OCI-LY1 (cell line): ENCODE data around the gene DYSF.

ENCODE experiments used
- H2AFZ ChIP-seq: fragments of 200-600 bp; sonication (generic), shearing (Covaris generic); 2 replicates; pipeline ENCODE4 v1.6.0; 2014; ENCODE audit warnings: antibody characterized with exemption, mild to moderate bottlenecking, low read length
- H3F3A ChIP-seq: fragments of 200-600 bp; sonication (generic), shearing (Covaris generic); 2 replicates; pipeline ENCODE4 v1.6.0; 2014; ENCODE audit warnings: mild to moderate bottlenecking, antibody characterized with exemption, low read length, moderate library complexity; ENCODE audit not compliant: insufficient read depth
- H3K27ac ChIP-seq: fragments of 200-600 bp; sonication (generic); 2 replicates; pipeline ENCODE4 v1.5.1; 2014; ENCODE audit warnings: low read length, mixed run types, mild to moderate bottlenecking, low read depth; ENCODE audit not compliant: poor library complexity, severe bottlenecking
- H3K27me3 ChIP-seq: fragments of 200-600 bp; sonication (generic); 2 replicates; pipeline ENCODE4 v1.6.0; 2014; ENCODE audit warnings: antibody characterized with exemption, mild to moderate bottlenecking, low read length, moderate library complexity; ENCODE audit not compliant: insufficient read depth
- H3K36me3 ChIP-seq: fragments of 200-600 bp; sonication (generic); 2 replicates; pipeline ENCODE4 v1.6.1; 2014; ENCODE audit warnings: mild to moderate bottlenecking, antibody characterized with exemption, low read length, moderate library complexity, mixed read lengths; ENCODE audit not compliant: insufficient read depth
- H3K4me1 ChIP-seq: fragments of 200-600 bp; sonication (generic); 2 replicates; pipeline ENCODE4 v1.5.1; 2014; ENCODE audit warnings: mild to moderate bottlenecking, low read length, moderate library complexity; ENCODE audit not compliant: insufficient read depth, severe bottlenecking
- H3K4me2 ChIP-seq: fragments of 200-600 bp; sonication (generic), shearing (Covaris generic); 2 replicates; pipeline ENCODE4 v1.6.1; 2014; ENCODE audit warnings: low read length
- H3K4me3 ChIP-seq: fragments of 200-600 bp; sonication (generic); 2 replicates; pipeline ENCODE4 v1.5.1; 2014; ENCODE audit warnings: low read length, low read depth, mild to moderate bottlenecking, mixed read lengths; ENCODE audit not compliant: poor library complexity, severe bottlenecking
- H3K79me2 ChIP-seq: fragments of 200-600 bp; shearing (Covaris generic); 2 replicates; pipeline ENCODE4 v1.6.1; 2016; ENCODE audit warnings: mixed run types, low read length, mixed read lengths; ENCODE audit not compliant: insufficient read depth
- H3K9ac ChIP-seq: fragments of 200-600 bp; sonication (generic), shearing (Covaris generic); 2 replicates; pipeline ENCODE4 v1.6.1; 2014; ENCODE audit warnings: mild to moderate bottlenecking, low read length, mixed read lengths
- H3K9me2 ChIP-seq: fragments of 200-600 bp; sonication (generic), shearing (Covaris generic); 2 replicates; pipeline ENCODE4 v1.6.1; 2014; ENCODE audit warnings: low read depth, mild to moderate bottlenecking, low read length, mixed read lengths
- H3K9me3 ChIP-seq: fragments of 200-600 bp; shearing (Covaris generic); 2 replicates; pipeline ENCODE4 v1.6.1; 2014; ENCODE audit warnings: low read length, mixed read lengths
- H4K20me1 ChIP-seq: fragments of 200-600 bp; sonication (generic), shearing (Covaris generic); 2 replicates; pipeline ENCODE4 v1.6.0; 2016; ENCODE audit warnings: mild to moderate bottlenecking, low read length; ENCODE audit not compliant: insufficient read depth
- EZH2 ChIP-seq: fragments of 200-600 bp; sonication (generic), shearing (Covaris generic); IDR thresholded peaks from 2 replicates; pipeline ENCODE4 v1.8.0; 2017; ENCODE audit warnings: borderline replicate concordance, mixed run types, mild to moderate bottlenecking, antibody characterized with exemption, low read length, moderate library complexity, mixed read lengths
- TF ChIP-seq, protein P1 (sequence below): fragments of 200-600 bp; sonication (generic), shearing (Covaris generic); IDR thresholded peaks from 2 replicates; pipeline ENCODE4 v1.5.1; 2017; ENCODE audit warnings: mild to moderate bottlenecking, antibody characterized with exemption, low read length, moderate library complexity, mixed read lengths

DYSF gene

GRCh38 chr2:71528749-71529148 lies 75.4 kb downstream of the DYSF start:
- H3K4me3 ChIP-seq: no peak overlapping the region
- TF ChIP-seq, protein P1, sequence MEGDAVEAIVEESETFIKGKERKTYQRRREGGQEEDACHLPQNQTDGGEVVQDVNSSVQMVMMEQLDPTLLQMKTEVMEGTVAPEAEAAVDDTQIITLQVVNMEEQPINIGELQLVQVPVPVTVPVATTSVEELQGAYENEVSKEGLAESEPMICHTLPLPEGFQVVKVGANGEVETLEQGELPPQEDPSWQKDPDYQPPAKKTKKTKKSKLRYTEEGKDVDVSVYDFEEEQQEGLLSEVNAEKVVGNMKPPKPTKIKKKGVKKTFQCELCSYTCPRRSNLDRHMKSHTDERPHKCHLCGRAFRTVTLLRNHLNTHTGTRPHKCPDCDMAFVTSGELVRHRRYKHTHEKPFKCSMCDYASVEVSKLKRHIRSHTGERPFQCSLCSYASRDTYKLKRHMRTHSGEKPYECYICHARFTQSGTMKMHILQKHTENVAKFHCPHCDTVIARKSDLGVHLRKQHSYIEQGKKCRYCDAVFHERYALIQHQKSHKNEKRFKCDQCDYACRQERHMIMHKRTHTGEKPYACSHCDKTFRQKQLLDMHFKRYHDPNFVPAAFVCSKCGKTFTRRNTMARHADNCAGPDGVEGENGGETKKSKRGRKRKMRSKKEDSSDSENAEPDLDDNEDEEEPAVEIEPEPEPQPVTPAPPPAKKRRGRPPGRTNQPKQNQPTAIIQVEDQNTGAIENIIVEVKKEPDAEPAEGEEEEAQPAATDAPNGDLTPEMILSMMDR: no peak
- no peak for TF ChIP-seq EZH2
- no peak overlapping the region for H3K4me2 ChIP-seq
- no peak overlapping the region for H3K9ac ChIP-seq
- H3K4me1 ChIP-seq: no peaks in the 10 kb centered on the region
- H4K20me1 ChIP-seq: no peaks in the 10 kb centered on the region
- H2AFZ ChIP-seq: no peak overlapping the region
- H3K9me3 ChIP-seq: no peaks in the 10 kb centered on the region
- no peaks in the 10 kb centered on the region for H3K36me3 ChIP-seq
- H3K27me3 ChIP-seq: no peaks in the 10 kb centered on the region
- no peaks in the 10 kb centered on the region for H3K79me2 ChIP-seq
- H3F3A ChIP-seq: no peaks in the 10 kb centered on the region
- H3K27ac ChIP-seq: no peak overlapping the region
- no peaks in the 10 kb centered on the region for H3K9me2 ChIP-seq

GRCh38 chr2:71530211-71530610 lies 76.8 kb downstream of the DYSF start:
- H3K4me2 ChIP-seq: no peak overlapping the region
- no peaks in the 10 kb centered on the region for H3K9me3 ChIP-seq
- no peaks in the 10 kb centered on the region for H3K36me3 ChIP-seq
- H3K27ac ChIP-seq: no peak overlapping the region
- no peaks in the 10 kb centered on the region for H3K27me3 ChIP-seq
- H3K4me3 ChIP-seq: no peak overlapping the region
- no peak overlapping the region for H2AFZ ChIP-seq
- H3K9ac ChIP-seq: no peak overlapping the region
- no peaks in the 10 kb centered on the region for H3K9me2 ChIP-seq
- TF ChIP-seq, protein P1: no peak
- no peak for TF ChIP-seq EZH2
- no peaks in the 10 kb centered on the region for H3K4me1 ChIP-seq
- H3K79me2 ChIP-seq: no peaks in the 10 kb centered on the region
- no peaks in the 10 kb centered on the region for H4K20me1 ChIP-seq
- H3F3A ChIP-seq: no peaks in the 10 kb centered on the region

- H3F3A ChIP-seq: no peaks in the 10 kb centered on the region
- H3K9ac ChIP-seq: no peak overlapping the region
- no peak overlapping the region for H3K4me3 ChIP-seq
- no peaks in the 10 kb centered on the region for H3K27me3 ChIP-seq
- no peak overlapping the region for H2AFZ ChIP-seq
- no peaks in the 10 kb centered on the region for H3K9me3 ChIP-seq
- H3K4me1 ChIP-seq: no peaks in the 10 kb centered on the region
- no peak overlapping the region for H3K4me2 ChIP-seq
- TF ChIP-seq, protein P1: peak; percentile 72
- no peak for TF ChIP-seq EZH2
- no peaks in the 10 kb centered on the region for H3K9me2 ChIP-seq
- no peaks in the 10 kb centered on the region for H3K36me3 ChIP-seq
- H3K79me2 ChIP-seq: no peaks in the 10 kb centered on the region
- H4K20me1 ChIP-seq: no peaks in the 10 kb centered on the region
- H3K27ac ChIP-seq: no peak overlapping the region
Observed at GRCh38 chr2:71530641-71531332, 77.4 kb downstream of the DYSF start.
